A549 (cell line): Measurements from ENCODE around the gene PKDREJ.

Experiments
- CBX8 ChIP-seq: fragments of 200-600 bp; sonication (generic); IDR thresholded peaks from 2 replicates; pipeline ENCODE4 v1.6.1; 2016
- NR3C1 ChIP-seq: fragments of >200 bp; sonication (Bioruptor Twin); formaldehyde crosslinking; IDR thresholded peaks from 3 replicates; pipeline ENCODE4 v1.6.1; 2017
- POLR2A ChIP-seq: IDR thresholded peaks from 2 replicates; pipeline ENCODE4 v1.6.1; 2012; ENCODE audit warnings: mild to moderate bottlenecking, low read length
- RAD21 ChIP-seq, 2 experiments: fragments of >200 bp in 1 of 2; sonication (Bioruptor Twin) in 1 of 2; formaldehyde crosslinking in 1 of 2; IDR thresholded peaks in 1 of 2; conservative IDR thresholded peaks in 1 of 2; 2 replicates in 1 of 2; 3 replicates in 1 of 2; pipeline ENCODE4 v1.6.1; 2012 to 2018; ENCODE audit warnings: inconsistent platforms in 1 of 2
- SMC3 ChIP-seq: fragments of >200 bp; sonication (Bioruptor Twin); formaldehyde crosslinking; IDR thresholded peaks from 3 replicates; pipeline ENCODE4 v1.6.1; 2018; ENCODE audit warnings: inconsistent platforms
- TF ChIP-seq, protein P1 (sequence below): fragments of >200 bp; sonication (Bioruptor Twin); formaldehyde crosslinking; IDR thresholded peaks from 3 replicates; pipeline ENCODE4 v1.5.1; 2016
- TF ChIP-seq, protein P2 (sequence below): fragments of 200-600 bp; sonication (generic); IDR thresholded peaks from 2 replicates; pipeline ENCODE4 v1.6.1; 2016; ENCODE audit warnings: antibody characterized with exemption, mild to moderate bottlenecking, moderate library complexity

DNA sequence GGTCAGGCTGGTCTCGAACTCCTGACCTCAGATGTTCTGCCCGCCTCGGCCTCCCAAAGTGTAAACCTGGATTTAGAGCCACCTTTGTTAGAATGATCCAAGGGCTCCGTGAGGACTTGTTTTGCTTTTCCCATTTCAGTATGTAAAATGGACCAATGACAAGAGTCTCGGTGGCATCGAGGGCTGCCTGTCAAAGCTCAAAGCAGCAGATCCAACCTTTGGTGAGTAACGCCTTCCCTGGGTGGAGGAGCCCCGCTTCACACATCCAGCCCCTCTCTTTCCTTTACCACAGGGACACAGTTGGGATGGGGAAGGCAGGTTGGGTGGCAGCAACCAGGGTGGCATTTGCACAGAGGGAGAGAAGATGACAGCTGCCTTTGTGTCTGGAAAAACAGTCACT, 9.1 kb upstream of the PKDREJ start:
- TF ChIP-seq, protein P1, sequence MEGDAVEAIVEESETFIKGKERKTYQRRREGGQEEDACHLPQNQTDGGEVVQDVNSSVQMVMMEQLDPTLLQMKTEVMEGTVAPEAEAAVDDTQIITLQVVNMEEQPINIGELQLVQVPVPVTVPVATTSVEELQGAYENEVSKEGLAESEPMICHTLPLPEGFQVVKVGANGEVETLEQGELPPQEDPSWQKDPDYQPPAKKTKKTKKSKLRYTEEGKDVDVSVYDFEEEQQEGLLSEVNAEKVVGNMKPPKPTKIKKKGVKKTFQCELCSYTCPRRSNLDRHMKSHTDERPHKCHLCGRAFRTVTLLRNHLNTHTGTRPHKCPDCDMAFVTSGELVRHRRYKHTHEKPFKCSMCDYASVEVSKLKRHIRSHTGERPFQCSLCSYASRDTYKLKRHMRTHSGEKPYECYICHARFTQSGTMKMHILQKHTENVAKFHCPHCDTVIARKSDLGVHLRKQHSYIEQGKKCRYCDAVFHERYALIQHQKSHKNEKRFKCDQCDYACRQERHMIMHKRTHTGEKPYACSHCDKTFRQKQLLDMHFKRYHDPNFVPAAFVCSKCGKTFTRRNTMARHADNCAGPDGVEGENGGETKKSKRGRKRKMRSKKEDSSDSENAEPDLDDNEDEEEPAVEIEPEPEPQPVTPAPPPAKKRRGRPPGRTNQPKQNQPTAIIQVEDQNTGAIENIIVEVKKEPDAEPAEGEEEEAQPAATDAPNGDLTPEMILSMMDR: no peak
- TF ChIP-seq POLR2A (no peak), CBX8 (no peak), NR3C1 (no peak), RAD21 (conservative IDR thresholded peaks at IDR 0.05 in 1 of 2, IDR thresholded peaks at IDR 0.05 in 1 of 2) (no peak), SMC3 (no peak)
- TF ChIP-seq, protein P2, sequence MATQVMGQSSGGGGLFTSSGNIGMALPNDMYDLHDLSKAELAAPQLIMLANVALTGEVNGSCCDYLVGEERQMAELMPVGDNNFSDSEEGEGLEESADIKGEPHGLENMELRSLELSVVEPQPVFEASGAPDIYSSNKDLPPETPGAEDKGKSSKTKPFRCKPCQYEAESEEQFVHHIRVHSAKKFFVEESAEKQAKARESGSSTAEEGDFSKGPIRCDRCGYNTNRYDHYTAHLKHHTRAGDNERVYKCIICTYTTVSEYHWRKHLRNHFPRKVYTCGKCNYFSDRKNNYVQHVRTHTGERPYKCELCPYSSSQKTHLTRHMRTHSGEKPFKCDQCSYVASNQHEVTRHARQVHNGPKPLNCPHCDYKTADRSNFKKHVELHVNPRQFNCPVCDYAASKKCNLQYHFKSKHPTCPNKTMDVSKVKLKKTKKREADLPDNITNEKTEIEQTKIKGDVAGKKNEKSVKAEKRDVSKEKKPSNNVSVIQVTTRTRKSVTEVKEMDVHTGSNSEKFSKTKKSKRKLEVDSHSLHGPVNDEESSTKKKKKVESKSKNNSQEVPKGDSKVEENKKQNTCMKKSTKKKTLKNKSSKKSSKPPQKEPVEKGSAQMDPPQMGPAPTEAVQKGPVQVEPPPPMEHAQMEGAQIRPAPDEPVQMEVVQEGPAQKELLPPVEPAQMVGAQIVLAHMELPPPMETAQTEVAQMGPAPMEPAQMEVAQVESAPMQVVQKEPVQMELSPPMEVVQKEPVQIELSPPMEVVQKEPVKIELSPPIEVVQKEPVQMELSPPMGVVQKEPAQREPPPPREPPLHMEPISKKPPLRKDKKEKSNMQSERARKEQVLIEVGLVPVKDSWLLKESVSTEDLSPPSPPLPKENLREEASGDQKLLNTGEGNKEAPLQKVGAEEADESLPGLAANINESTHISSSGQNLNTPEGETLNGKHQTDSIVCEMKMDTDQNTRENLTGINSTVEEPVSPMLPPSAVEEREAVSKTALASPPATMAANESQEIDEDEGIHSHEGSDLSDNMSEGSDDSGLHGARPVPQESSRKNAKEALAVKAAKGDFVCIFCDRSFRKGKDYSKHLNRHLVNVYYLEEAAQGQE: no peak
